ENCODE results near the gene PLEKHH1. TPM values are rescaled to one million over a fixed set of nuclear protein-coding genes. Genes with fewer than 3 reads are reported as not detected.

Gene PLEKHH1
- total RNA-seq, 4 donors from 2014 or later: 0.75 to 3.4 (median 2.5) TPM

DNA sequence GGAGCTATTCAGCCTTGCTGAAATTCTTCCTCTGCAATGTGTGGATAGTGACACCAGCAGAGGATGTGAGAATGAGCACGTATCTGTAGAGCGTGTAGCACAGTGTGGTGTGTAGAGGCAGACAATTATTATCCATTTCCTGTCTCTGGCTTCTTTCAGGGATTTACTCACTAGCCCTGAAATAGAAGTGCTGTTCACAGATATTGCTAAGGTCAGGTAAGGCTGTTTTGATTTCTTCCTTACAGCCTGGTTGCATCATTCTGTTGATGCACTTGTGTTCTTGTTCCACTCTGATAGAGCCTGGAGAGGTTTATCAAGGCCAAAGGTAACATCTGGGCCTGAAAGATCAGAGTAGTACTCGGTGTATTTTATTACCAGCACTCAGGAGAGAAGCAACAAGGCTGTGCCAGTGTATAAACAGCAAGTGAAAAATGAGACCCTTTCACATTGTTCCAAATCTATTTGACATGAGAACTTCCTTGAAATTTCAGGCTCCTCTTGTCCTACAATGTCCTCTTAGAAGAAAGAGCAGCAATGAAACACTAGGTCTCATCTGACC is 103.3 kb downstream of the PLEKHH1 start:
- peak in 1 of 2 donors; percentile 73 for TF ChIP-seq POLR2A (IDR thresholded peaks at IDR 0.05)
- TF ChIP-seq, protein P1, sequence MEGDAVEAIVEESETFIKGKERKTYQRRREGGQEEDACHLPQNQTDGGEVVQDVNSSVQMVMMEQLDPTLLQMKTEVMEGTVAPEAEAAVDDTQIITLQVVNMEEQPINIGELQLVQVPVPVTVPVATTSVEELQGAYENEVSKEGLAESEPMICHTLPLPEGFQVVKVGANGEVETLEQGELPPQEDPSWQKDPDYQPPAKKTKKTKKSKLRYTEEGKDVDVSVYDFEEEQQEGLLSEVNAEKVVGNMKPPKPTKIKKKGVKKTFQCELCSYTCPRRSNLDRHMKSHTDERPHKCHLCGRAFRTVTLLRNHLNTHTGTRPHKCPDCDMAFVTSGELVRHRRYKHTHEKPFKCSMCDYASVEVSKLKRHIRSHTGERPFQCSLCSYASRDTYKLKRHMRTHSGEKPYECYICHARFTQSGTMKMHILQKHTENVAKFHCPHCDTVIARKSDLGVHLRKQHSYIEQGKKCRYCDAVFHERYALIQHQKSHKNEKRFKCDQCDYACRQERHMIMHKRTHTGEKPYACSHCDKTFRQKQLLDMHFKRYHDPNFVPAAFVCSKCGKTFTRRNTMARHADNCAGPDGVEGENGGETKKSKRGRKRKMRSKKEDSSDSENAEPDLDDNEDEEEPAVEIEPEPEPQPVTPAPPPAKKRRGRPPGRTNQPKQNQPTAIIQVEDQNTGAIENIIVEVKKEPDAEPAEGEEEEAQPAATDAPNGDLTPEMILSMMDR (IDR thresholded peaks at IDR 0.05 in 4 of 5, conservative IDR thresholded peaks at IDR 0.05 in 1 of 5): no peak
- intact Hi-C loops (cut with DNase I; ENCODE audit: low total_unique reads): loop anchor here (1.0 kb wide), 2 partner anchors 8 to 13 kb away; no protein-coding TSS in a partner anchor

DNA sequence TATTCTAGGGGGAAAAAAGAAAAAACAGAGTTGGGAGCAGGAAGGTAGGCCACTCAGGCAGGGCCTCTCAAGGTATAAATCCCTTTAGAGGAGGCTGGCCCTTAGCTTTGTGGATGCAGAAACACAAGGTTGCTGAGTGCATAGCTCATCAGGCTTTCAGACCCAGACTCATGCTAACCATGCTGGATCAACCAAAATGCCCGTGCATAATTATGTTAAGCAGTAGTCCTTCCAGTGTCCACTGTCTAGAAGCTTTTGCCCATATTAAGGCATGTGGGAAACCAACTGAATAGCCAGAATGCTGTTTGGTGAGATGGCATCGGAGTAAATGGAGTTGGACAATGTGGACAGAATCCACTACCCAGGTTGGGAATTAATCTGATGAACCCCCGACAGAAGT is 105.6 kb downstream of the PLEKHH1 start:
- Histone ChIP-seq H3K27me3 (no peaks in the 10 kb centered on the region), H3K36me3 (peaks cover 0 to 12% of the 10 kb centered on the region in 2 donors), H3K4me1 (peaks cover 10 to 35% of the 10 kb centered on the region in 2 donors), H3K4me3 (no peak overlapping the region), H3K9me3 (no peaks in the 10 kb centered on the region), H3K27ac (peak overlapping the region in 3 of 4 donors; percentile 30 to 89 (median 82))
- DNase-seq (no peak), ATAC-seq (no peak)
- intact Hi-C loops (cut with DNase I; ENCODE audit: low total_unique reads) (no loop called here), in situ Hi-C loops (cut with MboI; ENCODE audit: low sequenced_read_pairs in 4 of 4) (no loop called here)
- TF ChIP-seq POLR2A (IDR thresholded peaks at IDR 0.05): no peak
- TF ChIP-seq, protein P1 (IDR thresholded peaks at IDR 0.05 in 4 of 5, conservative IDR thresholded peaks at IDR 0.05 in 1 of 5): no peak

More for the DNA sequence above, 103.3 kb downstream of the PLEKHH1 start:
- Histone ChIP-seq H3K36me3 (peaks cover 0 to 7% of the 10 kb centered on the region in 2 donors), H3K4me3 (no peak overlapping the region), H3K27me3 (no peaks in the 10 kb centered on the region), H3K4me1 (peaks cover 10 to 35% of the 10 kb centered on the region in 2 donors), H3K27ac (peak overlapping the region; percentile 63 to 89 (median 80)), H3K9me3 (no peaks in the 10 kb centered on the region)
- ATAC-seq: peak; percentile 94 to 97
- peak; percentile 31 to 59 for DNase-seq
- in situ Hi-C loops (cut with MboI; ENCODE audit: low sequenced_read_pairs in 4 of 4): no loop called here

Other genes starting within 250 kb of the PLEKHH1 start
- gene ATP6V1D, start 173.5 kb upstream of the PLEKHH1 start, total RNA-seq: 100 to 1,000 TPM in 1 of 4 donors, 10 to 100 TPM in 3; 69.8 to 126 (median 73.3) TPM
- 100 to 1,000 TPM in 3 of 4 donors, 10 to 100 TPM in 1; 87.7 to 164 (median 129) TPM for gene EIF2S1, start 173.0 kb upstream of the PLEKHH1 start, total RNA-seq
- gene PLEK2, start 121.1 kb upstream of the PLEKHH1 start, total RNA-seq: under 1 TPM in 2 of 4 donors, not detected in 2; 0.44 to 0.94 TPM
- 1 to 10 TPM in 1 of 4 donors, under 1 TPM in 2, not detected in 1; 0.07 to 3.3 (median 0.20) TPM for gene TMEM229B, start 44.6 kb upstream of the PLEKHH1 start, total RNA-seq
- 10 to 100 TPM; 27.8 to 48.5 (median 35.3) TPM for gene PIGH, start 67.0 kb downstream of the PLEKHH1 start, total RNA-seq
- gene ARG2, start 86.6 kb downstream of the PLEKHH1 start, total RNA-seq: 100 to 1,000 TPM in 2 of 4 donors, 1 to 10 TPM in 2; 4.0 to 662 (median 152) TPM
- gene VTI1B, start 141.3 kb downstream of the PLEKHH1 start, total RNA-seq: 10 to 100 TPM; 33.7 to 69.1 (median 52.8) TPM
- 1 to 10 TPM; 6.6 to 8.3 (median 7.5) TPM for gene RDH11, start 162.5 kb downstream of the PLEKHH1 start, total RNA-seq
- gene RDH12, start 168.6 kb downstream of the PLEKHH1 start, total RNA-seq: under 1 TPM in 1 of 4 donors, not detected in 3; 0.13 TPM